DMS 273 treated with DMSO at 0.1 percent for 48 hours (cell line): ENCODE results near the gene MCOLN3.
"Not testable (repeated sequence)": the region's sequence is repeated elsewhere in the genome, so short reads cannot be mapped to it uniquely, and the experiment has no call there.

ENCODE experiments used
- DNase-seq: peaks from one replicate; lab custom pipeline; 2025; lab: John Stamatoyannopoulos, UW

Gene MCOLN3

DNA sequence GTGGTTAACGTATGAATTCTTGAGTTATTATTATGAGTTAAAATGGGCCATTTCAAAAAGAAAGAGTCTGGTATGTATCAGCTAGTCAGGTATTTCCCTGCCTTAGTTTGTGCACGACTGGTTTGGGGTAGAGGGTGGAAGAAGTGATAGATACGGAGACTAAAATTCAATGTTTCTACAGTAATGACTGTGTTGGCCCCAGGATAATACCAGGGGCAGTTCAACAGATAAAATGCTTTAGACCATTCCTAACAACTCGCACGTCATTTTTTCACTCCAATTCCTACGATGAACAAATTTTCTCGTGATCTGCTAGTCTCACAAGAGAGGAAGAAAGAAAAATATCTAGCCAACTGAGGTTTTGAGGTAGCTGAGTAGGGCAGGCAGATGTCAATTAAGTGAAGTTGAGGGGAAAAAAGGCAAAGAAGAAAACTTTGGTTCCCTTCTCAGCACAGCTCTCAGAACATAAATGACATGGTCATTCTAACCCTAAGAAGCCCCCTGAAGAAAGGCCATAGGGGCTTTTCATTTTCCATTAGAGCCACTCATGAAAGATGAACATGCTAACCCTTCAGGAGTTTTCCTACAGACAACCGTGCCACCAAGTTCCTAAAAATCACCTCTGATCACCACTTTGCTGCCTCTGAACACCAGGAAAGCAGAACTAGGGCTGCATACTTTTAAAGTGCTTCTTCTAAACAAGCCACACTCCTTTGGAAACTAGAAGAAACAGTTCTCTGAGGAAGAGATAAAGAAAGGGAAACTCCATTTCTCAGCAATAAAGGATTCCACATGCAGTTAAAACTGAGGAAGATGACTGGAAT is 57.0 kb downstream of the MCOLN3 start:
- no peak for DNase-seq

DNA sequence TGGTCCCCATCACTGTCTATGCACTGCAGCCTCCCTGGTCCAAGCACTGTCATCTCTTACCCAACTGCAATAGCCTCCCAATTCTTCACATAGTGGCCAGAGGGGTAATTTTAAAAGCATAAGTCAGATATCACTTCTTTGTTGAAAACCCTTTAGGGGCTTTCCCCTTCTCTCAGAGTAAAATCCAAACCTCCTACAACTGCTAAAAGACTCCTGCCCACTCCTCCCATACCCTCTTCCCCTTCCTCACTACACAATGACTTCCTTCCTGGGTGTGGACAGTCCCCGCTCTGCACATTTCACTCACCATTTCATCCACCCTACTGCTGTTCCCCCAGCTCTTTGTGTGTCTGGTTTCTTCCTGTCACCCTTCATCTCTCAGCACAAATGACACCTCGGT is 59.7 kb downstream of the MCOLN3 start:
- DNase-seq, result no peak

DNA sequence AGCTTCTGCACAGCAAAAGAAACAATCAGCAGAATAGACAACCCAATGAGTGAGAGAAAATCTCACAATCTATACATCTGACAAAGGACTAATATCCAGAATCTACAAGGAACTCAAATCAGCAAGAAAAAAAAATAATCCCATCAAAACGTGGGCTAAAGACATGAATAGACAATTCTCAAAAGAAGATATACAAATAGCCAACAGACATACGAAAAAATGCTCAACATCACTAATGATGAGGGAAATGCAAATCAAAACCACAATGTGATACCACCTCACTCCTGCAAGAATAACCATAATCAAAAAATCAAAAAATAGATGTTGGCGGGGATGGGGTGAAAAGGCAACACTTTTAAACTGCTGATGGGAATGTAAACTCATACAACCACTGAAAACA is 61.7 kb downstream of the MCOLN3 start:
- DNase-seq, result not testable (repeated sequence)

DNA sequence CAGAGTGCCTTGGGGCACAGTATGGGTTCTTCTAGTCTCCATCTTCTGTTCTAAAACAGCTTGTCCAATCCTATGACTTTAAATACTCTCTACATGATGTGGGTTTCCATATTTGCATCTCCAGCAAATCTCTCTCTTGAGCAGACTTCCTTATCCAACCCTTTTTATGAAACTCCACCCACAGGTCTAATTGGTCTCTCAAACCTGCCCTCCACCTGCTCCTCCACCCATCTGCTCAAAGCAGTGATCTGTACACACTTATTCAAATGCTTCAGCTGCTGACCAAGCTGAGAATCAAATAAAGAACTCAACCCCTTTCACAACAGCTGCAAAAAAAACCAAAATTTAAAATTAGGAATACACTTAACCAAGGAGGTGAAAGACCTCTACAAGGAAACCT is 62.9 kb downstream of the MCOLN3 start:
- no peak for DNase-seq

DNA sequence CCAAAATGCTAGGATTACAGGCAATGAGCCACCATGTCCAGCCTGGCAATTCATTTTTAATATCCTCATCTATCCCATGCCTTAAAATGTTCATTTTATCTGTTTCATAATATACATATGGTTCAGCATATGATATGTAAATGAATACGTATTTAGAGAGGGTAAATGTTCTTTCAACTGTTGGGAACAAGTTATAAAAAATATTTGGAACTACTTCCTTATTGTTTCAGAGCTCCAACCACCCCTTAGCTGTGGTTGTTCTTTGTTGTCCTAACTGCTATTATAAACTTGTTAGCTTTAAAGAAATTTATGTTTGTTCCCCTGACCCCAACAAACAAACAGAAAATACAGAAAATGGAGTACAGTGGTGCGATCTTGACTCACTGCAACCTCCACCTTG is 65.9 kb downstream of the MCOLN3 start:
- DNase-seq, result no peak

DNA sequence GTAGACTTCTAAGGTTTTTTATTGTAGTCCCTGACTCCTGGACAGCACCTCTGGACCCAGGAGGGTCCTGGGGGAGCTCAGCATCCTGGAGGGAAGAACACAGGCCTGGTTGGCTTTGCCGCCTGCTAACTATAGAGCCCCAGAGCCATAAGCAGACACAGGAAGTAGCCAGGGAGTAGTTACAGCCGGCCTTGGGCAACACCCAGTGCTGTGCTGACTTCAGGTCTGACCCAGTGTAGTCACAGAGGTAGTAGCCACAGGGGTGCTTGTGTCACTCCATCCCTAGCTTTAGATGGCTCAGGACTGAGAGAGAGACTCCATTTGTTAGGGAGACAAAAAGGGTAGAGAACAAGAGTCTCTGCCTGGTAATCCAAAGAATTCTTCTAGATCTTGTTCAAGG is 73.3 kb downstream of the MCOLN3 start:
- no peak for DNase-seq

DNA sequence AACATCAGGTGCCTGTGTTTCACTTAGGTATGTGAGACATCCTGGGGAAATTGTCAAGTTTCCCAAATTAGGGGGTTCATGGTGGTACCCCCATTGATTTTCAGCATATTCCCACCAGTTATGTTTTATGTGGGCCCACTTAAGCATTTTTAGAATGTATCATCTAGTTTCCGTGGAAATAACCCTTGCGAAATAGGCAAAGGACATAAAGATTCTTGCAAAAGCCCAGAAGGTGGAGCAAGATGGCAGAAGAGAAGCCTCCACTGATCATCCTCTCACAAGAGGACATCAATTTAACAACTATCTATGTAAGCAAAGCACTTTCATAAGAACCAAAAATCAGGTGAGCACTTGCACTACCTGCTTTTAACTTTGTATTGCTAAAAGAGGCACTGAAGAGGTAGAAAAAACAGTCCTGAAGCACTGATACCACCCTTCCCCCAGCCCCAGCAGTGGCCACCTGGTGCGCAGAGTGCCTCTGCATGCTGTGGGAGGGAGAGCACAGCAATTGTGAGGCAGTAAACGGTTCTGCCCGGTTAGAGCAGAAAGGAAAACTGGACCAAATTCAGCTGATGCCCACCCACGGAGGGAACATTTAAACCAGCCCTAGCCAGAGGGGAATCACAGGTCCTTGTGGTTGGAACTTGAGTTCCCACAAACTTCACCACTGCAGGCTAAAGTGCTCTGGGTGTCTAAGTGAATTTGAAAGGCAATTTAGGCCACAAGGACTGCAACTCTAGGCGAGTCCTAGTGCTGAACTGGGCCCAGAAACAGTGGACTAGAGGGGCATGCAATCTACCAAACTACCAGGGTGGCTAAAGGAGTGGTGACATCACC is 74.6 kb downstream of the MCOLN3 start:
- DNase-seq, result no peak

DNA sequence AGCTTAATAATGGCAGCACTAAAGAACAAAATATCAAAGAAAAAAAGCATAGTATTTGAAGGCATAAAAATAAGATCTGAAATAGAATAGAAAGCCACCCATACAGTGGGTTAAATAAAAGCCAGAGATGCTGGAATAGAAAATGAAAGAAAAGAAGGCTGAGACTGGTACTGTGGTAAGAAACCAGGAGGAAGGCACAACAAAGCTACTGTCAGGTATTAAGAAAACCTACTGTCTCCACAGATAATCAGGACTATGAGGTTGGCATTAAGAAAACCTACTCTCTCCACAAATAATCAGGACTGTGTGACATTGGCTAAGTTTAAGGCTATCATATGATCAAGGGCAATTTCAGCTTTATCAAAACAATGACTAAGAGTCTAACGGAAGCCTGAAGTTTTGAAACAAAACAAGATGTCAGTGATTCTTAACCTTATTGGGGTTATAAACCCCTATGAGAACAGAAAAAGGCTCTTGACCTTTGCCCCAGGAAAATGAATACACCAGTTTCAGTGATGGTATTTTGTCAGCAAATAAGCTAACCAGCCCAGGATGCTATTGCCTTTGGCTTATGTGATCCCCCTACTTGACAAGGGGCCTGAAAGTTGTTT is 75.8 kb downstream of the MCOLN3 start:
- DNase-seq, result no peak

DNA sequence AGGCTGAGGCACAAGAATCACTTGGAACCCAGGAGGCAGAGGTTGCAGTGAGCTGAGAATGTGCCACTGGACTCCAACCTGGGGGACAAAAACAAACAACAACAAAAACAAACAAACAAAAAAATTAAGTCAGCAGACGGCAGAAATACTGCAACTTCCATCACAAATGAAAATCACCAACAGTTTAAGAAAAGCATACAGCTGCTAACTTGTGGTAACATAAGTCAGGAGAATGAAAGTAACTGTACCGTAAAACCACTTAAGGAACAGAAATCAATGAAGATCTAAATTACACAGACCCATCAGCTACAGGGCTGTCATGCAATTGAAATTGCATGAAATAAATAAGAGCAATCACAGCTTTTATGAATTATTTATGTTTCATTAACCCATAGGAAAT is 76.3 kb downstream of the MCOLN3 start:
- no peak for DNase-seq

DNA sequence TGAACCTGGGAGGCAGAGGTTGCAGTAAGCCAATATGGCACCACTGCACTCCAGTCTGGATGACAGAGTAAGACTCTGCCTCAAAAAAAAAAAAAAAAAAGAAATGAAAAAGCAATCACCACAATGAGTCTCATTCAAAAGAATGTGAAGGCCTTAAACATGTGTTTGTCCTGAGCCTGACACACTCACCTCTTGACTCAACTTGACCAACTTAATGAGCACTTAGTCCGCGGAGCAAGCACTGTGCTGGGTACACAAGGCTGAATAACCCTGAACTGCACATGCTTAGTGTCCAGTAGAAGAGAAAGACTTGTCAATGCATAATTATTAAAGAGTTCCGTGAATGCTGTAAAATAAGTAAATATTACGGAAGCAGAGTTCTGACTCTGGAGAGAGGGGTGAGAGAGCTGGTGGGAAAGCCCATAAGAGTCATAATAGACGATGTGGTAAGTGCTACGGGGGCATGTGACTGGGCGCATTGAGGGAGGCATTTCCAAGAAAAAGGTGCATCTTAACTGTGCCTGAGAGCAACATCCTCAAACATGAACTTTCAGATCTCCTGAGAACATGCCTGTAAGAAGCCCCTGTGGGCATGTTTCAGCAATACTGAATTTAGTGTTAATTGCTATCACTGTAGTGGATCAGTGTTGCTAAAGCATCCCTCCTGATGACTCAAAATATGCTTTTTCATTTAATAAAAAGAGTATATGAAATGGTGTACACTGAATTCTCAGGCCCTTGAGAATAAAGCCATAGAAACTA is 78.6 kb downstream of the MCOLN3 start:
- DNase-seq, result no peak

DNA sequence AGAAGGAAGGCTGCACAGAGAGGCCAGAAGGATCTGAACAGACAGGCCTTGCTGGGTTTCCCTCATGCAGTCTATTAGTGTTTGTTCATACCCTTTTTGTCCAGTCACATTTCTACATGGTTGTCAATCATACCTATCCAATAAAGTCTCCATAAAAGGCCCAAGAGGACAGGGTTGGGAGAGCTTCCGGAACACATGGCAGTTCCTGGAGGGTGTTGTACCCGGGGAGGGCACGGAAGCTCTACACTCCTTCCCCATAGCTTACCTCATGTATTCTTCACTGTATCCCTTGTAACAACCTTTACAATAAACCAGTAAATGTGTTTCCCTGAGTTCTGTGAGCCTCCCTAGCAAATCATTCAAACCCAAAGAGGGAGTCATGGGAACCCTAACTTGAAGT is 79.4 kb downstream of the MCOLN3 start:
- no peak for DNase-seq

DNA sequence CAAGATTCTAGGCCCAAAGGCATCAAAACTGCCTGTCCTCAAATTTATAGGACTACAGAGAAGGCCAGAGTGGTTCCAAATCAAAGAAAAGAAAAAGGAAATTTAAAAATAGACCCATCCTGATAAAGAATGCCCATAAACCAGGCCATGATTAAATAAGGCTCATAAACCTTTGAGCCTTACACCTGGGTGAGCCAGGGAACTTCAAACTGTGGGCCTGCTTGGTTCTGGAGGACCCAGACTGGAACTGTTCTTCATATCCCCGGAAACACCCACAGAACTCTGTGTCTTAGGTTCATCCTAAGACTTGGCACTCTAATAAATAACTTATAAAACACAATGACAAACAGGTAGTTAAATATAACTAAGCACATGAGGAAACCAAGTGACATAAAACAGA is 80.2 kb downstream of the MCOLN3 start:
- DNase-seq, result no peak
